ENCODE data around the gene QSOX2. TPM values are rescaled to one million over a fixed set of nuclear protein-coding genes. Genes with fewer than 3 reads are reported as not detected.

QSOX2 gene
- total RNA-seq, 6 experiments from 2014 or later, result 2.9 to 8.7 (median 6.4) TPM

DNA sequence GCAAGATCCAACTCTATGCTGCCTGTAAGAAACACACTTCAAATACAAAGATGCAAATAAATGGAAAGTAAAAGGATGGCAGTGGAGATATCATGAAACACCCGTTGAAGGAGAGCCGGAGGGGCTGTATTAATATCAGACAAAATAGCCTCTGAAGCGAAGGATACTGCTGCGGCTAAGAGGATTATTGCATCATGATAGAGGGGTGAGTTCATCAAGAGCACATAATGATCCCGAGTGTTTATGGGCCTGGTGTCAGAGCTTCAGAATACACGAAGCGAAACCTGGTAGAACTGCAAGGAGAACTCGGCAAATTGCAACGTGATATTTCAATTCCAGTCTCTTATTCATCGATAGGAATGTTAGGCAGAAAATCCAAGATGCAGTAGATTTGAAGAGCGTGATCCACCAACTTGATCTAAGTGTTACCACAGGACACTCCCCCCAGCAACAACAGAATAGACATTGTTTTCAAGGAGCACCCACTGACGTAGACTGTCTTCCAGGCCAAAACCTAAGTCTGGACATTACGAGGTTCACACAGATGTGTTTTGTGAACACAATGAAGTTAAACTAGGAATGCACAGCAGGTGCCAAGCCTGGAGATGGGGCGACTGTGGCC is 27.7 kb upstream of the QSOX2 start:
- DNase-seq, result no peak
- TF ChIP-seq POLR2A (IDR thresholded peaks at IDR 0.05), result no peak
- TF ChIP-seq, protein P1, sequence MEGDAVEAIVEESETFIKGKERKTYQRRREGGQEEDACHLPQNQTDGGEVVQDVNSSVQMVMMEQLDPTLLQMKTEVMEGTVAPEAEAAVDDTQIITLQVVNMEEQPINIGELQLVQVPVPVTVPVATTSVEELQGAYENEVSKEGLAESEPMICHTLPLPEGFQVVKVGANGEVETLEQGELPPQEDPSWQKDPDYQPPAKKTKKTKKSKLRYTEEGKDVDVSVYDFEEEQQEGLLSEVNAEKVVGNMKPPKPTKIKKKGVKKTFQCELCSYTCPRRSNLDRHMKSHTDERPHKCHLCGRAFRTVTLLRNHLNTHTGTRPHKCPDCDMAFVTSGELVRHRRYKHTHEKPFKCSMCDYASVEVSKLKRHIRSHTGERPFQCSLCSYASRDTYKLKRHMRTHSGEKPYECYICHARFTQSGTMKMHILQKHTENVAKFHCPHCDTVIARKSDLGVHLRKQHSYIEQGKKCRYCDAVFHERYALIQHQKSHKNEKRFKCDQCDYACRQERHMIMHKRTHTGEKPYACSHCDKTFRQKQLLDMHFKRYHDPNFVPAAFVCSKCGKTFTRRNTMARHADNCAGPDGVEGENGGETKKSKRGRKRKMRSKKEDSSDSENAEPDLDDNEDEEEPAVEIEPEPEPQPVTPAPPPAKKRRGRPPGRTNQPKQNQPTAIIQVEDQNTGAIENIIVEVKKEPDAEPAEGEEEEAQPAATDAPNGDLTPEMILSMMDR (IDR thresholded peaks at IDR 0.05), result no peak
- no peak for ATAC-seq
- H3K9me3 ChIP-seq, result no peaks in the 10 kb centered on the region
- intact Hi-C loops (cut with DNase I), result loop anchor here in 1 of 2 donors (10.0 kb wide), 2 partner anchors 99 to 129 kb away; no protein-coding TSS in a partner anchor
- no peak overlapping the region for H3K4me3 ChIP-seq
- H3K27me3 ChIP-seq, result no peaks in the 10 kb centered on the region
- H3K27ac ChIP-seq, result no peak overlapping the region
- no peaks in the 10 kb centered on the region for H3K36me3 ChIP-seq
- no peaks in the 10 kb centered on the region for H3K4me1 ChIP-seq
- 80% methylated on average over 13 of the region's 14 CpGs for WGBS (ENCODE audit: insufficient coverage, low coverage, low lambda C conversion rate, missing lambda C conversion rate)

DNA sequence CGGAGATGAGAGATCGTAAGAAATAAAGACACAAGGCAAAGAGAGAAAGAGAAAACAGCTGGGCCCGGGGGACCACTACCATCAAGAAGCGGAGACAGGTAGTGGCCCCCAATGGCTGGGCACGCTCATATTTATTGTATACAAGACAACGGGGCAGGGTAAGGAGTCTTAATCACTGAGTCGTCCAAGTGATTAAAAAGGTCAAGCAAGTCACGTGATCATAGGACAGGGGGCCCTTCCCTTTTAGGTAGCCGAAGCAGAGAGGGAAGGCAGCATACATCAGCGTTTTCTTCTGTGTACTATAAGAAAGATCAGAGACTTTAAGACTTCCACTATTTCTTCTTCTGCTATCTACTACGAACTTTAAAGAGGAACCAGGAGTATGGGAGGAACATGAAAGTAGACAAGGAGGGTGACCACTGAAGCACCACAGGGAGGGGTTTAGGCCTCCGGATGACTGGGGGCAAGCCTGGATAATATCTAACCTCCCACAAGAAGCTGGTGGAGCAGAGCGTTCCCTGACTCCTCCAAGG is 24.6 kb upstream of the QSOX2 start:
- H3K9me3 ChIP-seq, result no peaks in the 10 kb centered on the region
- H3K27me3 ChIP-seq, result no peaks in the 10 kb centered on the region
- H3K36me3 ChIP-seq, result no peaks in the 10 kb centered on the region
- ATAC-seq, result no peak
- peaks cover 0 to 6% (median 0%) of the 10 kb centered on the region in 4 donors for H3K4me1 ChIP-seq
- no peak overlapping the region for H3K4me3 ChIP-seq
- no peak overlapping the region for H3K27ac ChIP-seq
- intact Hi-C loops (cut with DNase I), result loop anchor here in 1 of 2 donors (10.0 kb wide), 2 partner anchors 95 to 125 kb away; no protein-coding TSS in a partner anchor
- TF ChIP-seq, protein P1 (IDR thresholded peaks at IDR 0.05), result no peak
- TF ChIP-seq POLR2A (IDR thresholded peaks at IDR 0.05), result no peak
- 68% methylated on average over 13 of the region's 13 CpGs for WGBS (ENCODE audit: insufficient coverage, low coverage, low lambda C conversion rate, missing lambda C conversion rate)
- DNase-seq, result no peak

DNA sequence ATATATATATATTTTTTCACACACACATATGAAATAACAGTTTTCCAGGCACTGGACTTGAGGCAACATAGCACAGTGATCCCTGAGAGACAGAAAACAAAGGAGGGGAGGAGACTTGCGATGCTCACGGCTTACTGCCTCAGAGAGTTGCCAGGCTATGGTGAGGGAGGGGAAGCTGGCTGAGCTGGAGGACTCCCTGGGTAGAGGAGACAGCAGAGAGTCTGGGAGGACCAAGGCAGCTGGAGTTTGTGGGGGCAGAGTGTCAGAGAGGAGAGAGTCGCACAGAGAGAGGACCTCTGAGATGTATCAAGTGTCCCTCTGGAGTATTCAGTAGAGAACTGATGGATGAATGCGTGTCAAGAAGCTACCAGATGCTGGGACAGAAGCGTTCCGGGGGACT is 23.1 kb upstream of the QSOX2 start:
- no peaks in the 10 kb centered on the region for H3K9me3 ChIP-seq
- WGBS (ENCODE audit: insufficient coverage, low coverage, low lambda C conversion rate, missing lambda C conversion rate), result 56% methylated on average over 5 of the region's 6 CpGs
- H3K36me3 ChIP-seq, result no peaks in the 10 kb centered on the region
- H3K4me1 ChIP-seq, result peaks cover 0 to 6% (median 0%) of the 10 kb centered on the region in 4 donors
- TF ChIP-seq POLR2A (IDR thresholded peaks at IDR 0.05), result no peak
- TF ChIP-seq, protein P1 (IDR thresholded peaks at IDR 0.05), result no peak
- H3K27me3 ChIP-seq, result no peaks in the 10 kb centered on the region
- ATAC-seq (no peak), DNase-seq (no peak)
- H3K27ac ChIP-seq, result no peak overlapping the region
- no peak overlapping the region for H3K4me3 ChIP-seq
- intact Hi-C loops (cut with DNase I), result no loop called here

DNA sequence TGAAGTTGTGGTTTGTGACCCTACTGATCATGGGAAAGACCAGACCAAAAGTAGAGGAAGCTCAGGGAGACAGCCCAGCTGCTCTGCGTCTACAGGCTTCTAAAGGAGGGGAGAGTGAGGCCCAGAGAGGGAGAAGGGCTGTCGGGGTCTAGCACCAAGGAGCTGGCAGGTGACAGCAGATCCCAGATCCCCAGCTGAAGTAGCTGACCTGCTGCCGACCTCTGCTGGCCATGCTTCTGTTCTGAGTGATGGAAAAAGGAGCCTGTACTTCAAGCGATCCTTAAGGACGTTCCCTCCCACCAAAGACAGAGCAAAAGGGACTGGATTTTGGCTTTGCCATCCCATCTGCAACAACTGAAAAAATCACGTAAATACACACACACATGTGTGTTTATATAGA is 22.7 kb upstream of the QSOX2 start:
- intact Hi-C loops (cut with DNase I), result no loop called here
- H3K36me3 ChIP-seq, result no peaks in the 10 kb centered on the region
- H3K4me3 ChIP-seq, result no peak overlapping the region
- no peaks in the 10 kb centered on the region for H3K27me3 ChIP-seq
- 57% methylated on average over 4 of the region's 6 CpGs for WGBS (ENCODE audit: insufficient coverage, low coverage, low lambda C conversion rate, missing lambda C conversion rate)
- no peak for TF ChIP-seq POLR2A (IDR thresholded peaks at IDR 0.05)
- TF ChIP-seq, protein P1 (IDR thresholded peaks at IDR 0.05), result peak in 1 of 4 donors; percentile 12
- H3K4me1 ChIP-seq, result peaks cover 0 to 6% (median 0%) of the 10 kb centered on the region in 4 donors
- DNase-seq (no peak), ATAC-seq (no peak)
- no peak overlapping the region for H3K27ac ChIP-seq
- H3K9me3 ChIP-seq, result no peaks in the 10 kb centered on the region

Measured in right lobe of liver (tissue), 6 donors.